ENCODE measurements around the gene SULT4A1.

SULT4A1 gene

GRCh38 chr22:43847376-43848289, 14.7 kb downstream of the SULT4A1 start:
- H3K27me3 ChIP-seq (ENCODE audit: insufficient read depth, poor library complexity, severe bottlenecking) = peaks cover 6% of the 10 kb centered on the region
- no peak overlapping the region for H3K27ac ChIP-seq (replicated peaks)
- TF ChIP-seq CTCF (IDR thresholded peaks at IDR 0.05; ENCODE audit: insufficient read depth, low read length) = no peak
- TF ChIP-seq REST (IDR thresholded peaks at IDR 0.05; ENCODE audit: insufficient replicate concordance, low read depth) = no peak
- no peak for TF ChIP-seq GABPA (IDR thresholded peaks at IDR 0.05; ENCODE audit: low read depth)
- TF ChIP-seq SPI1 (IDR thresholded peaks at IDR 0.05; ENCODE audit: borderline replicate concordance, low read depth) = no peak
- TF ChIP-seq POLR2AphosphoS5 (IDR thresholded peaks at IDR 0.05; ENCODE audit: low read depth) = no peak
- DNase-seq (ENCODE audit: low read depth in 1 of 2, low spot score in 1 of 2) = no peak
- no peak overlapping the region for H3K4me3 ChIP-seq (replicated peaks; ENCODE audit: insufficient read depth, low read length)

DNA sequence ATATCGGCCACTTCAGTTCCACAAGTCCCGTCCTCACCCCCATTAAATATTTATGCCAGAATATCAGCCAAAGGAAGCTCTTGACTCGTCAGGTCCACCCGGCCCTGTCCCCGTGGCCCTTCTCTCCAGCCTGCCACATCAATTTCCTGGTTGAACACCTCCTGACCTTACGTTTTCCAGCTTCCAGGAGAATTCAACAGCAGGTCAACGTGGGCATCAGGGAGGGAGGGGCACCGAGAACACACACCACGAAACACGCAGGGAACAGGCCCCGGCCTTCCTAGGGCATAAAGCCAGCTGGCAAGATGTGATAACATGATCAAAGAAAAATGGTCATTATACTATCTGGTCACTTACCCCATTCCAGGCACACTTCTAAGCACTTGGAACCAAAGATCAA, 15.3 kb downstream of the SULT4A1 start:
- Histone ChIP-seq H3K27ac (replicated peaks) (no peak overlapping the region), H3K4me3 (replicated peaks; ENCODE audit: insufficient read depth, low read length) (no peak overlapping the region), H3K27me3 (ENCODE audit: insufficient read depth, poor library complexity, severe bottlenecking) (peaks cover 6% of the 10 kb centered on the region)
- no peak for TF ChIP-seq SPI1 (IDR thresholded peaks at IDR 0.05; ENCODE audit: borderline replicate concordance, low read depth)
- TF ChIP-seq REST (IDR thresholded peaks at IDR 0.05; ENCODE audit: insufficient replicate concordance, low read depth) = no peak
- no peak for TF ChIP-seq CTCF (IDR thresholded peaks at IDR 0.05; ENCODE audit: insufficient read depth, low read length)
- no peak for TF ChIP-seq POLR2AphosphoS5 (IDR thresholded peaks at IDR 0.05; ENCODE audit: low read depth)
- no peak for TF ChIP-seq GABPA (IDR thresholded peaks at IDR 0.05; ENCODE audit: low read depth)
- no peak for DNase-seq (ENCODE audit: low read depth in 1 of 2, low spot score in 1 of 2)

DNA sequence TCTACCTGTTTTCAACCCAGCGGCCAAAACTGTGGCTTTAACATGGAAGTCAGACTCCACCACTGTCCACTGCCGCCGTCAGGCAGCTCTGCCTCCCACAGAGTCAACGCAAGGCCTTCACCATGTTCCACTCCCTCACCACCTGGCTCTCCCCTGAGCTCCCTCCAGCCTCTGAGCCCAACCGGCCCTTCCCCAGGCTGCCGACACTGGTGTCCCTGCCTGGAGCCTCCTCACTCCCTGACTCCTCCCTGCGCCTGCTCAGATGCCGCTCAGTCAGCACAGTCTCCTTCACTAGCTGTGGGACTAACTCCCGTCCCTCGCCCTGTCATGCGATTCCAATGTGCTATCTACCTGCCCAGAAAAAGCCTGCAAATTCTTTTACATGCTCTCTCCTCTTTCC, 16.3 kb downstream of the SULT4A1 start:
- TF ChIP-seq CTCF (IDR thresholded peaks at IDR 0.05; ENCODE audit: insufficient read depth, low read length) = no peak
- no peak for TF ChIP-seq SPI1 (IDR thresholded peaks at IDR 0.05; ENCODE audit: borderline replicate concordance, low read depth)
- TF ChIP-seq POLR2AphosphoS5 (IDR thresholded peaks at IDR 0.05; ENCODE audit: low read depth) = no peak
- TF ChIP-seq REST (IDR thresholded peaks at IDR 0.05; ENCODE audit: insufficient replicate concordance, low read depth) = no peak
- TF ChIP-seq GABPA (IDR thresholded peaks at IDR 0.05; ENCODE audit: low read depth) = no peak
- H3K27ac ChIP-seq (replicated peaks) = no peak overlapping the region
- peaks cover 6% of the 10 kb centered on the region for H3K27me3 ChIP-seq (ENCODE audit: insufficient read depth, poor library complexity, severe bottlenecking)
- H3K4me3 ChIP-seq (replicated peaks; ENCODE audit: insufficient read depth, low read length) = no peak overlapping the region
- DNase-seq (ENCODE audit: low read depth in 1 of 2, low spot score in 1 of 2) = no peak
